ENCODE results near the gene MYOCOS.

DNA sequence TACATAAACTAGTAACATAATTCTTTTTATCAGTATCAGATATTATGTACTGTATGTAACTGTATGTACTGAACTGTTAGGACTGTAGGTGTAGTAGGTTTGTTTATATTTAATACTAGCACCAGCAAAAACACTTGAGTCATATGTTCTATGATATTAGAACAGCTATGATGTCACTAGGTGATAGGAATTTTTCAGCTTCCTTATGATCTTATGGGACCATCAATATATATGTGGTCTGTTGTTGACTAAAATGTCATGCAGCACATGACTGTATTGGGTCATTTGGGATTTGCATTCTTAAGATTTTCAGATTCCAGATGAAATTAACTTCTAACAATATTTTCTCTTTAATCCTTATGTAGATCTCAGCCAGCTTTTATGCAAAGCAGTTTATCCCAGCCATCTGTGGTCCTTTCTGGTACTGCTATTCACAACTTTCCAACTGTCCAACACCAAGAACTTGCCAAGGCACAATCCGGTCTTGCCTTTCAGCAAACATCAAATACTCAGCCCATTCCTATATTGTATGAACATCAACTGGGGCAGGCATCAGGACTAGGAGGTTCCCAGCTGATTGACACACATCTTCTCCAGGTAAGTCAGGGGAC lies 38.3 kb upstream of the MYOCOS start:
- TF ChIP-seq, protein P1, sequence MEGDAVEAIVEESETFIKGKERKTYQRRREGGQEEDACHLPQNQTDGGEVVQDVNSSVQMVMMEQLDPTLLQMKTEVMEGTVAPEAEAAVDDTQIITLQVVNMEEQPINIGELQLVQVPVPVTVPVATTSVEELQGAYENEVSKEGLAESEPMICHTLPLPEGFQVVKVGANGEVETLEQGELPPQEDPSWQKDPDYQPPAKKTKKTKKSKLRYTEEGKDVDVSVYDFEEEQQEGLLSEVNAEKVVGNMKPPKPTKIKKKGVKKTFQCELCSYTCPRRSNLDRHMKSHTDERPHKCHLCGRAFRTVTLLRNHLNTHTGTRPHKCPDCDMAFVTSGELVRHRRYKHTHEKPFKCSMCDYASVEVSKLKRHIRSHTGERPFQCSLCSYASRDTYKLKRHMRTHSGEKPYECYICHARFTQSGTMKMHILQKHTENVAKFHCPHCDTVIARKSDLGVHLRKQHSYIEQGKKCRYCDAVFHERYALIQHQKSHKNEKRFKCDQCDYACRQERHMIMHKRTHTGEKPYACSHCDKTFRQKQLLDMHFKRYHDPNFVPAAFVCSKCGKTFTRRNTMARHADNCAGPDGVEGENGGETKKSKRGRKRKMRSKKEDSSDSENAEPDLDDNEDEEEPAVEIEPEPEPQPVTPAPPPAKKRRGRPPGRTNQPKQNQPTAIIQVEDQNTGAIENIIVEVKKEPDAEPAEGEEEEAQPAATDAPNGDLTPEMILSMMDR (conservative IDR thresholded peaks at IDR 0.05; ENCODE audit: low read depth, low read length): no peak
- TF ChIP-seq POLR2A (IDR thresholded peaks at IDR 0.05; ENCODE audit: low read depth, low read length) (no peak), RAD21 (IDR thresholded peaks at IDR 0.05; ENCODE audit: low read length) (no peak), MXI1 (IDR thresholded peaks at IDR 0.05; ENCODE audit: borderline replicate concordance, low read depth, low read length) (no peak)
- TF ChIP-seq, protein P2, sequence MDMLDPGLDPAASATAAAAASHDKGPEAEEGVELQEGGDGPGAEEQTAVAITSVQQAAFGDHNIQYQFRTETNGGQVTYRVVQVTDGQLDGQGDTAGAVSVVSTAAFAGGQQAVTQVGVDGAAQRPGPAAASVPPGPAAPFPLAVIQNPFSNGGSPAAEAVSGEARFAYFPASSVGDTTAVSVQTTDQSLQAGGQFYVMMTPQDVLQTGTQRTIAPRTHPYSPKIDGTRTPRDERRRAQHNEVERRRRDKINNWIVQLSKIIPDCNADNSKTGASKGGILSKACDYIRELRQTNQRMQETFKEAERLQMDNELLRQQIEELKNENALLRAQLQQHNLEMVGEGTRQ (IDR thresholded peaks at IDR 0.05; ENCODE audit: low read depth, low read length): no peak

Measured in IMR-90 (cell line).